Mammary epithelial cell (primary cell): ENCODE results near the gene EPM2AIP1.
"Not testable (repeated sequence)": the region's sequence is repeated elsewhere in the genome, so short reads cannot be mapped to it uniquely, and the experiment has no call there.

Experiments
- CTCF ChIP-seq, 2 donors: IDR thresholded peaks in 1 of 2; conservative IDR thresholded peaks in 1 of 2; 2 replicates each; pipeline ENCODE4 v1.5.1; 2011 to 2012; ENCODE audit warnings: inconsistent platforms in 2 of 2, low read length in 2 of 2, mild to moderate bottlenecking in 2 of 2, control low read depth in 1 of 2, low read depth in 1 of 2; ENCODE audit not compliant: insufficient read depth in 1 of 2; ENCODE audit errors: extremely low read depth in 1 of 2
- EZH2 ChIP-seq: IDR thresholded peaks from 2 replicates; pipeline ENCODE4 v1.6.1; 2012; ENCODE audit warnings: low read length, inconsistent platforms, borderline replicate concordance

DNA sequence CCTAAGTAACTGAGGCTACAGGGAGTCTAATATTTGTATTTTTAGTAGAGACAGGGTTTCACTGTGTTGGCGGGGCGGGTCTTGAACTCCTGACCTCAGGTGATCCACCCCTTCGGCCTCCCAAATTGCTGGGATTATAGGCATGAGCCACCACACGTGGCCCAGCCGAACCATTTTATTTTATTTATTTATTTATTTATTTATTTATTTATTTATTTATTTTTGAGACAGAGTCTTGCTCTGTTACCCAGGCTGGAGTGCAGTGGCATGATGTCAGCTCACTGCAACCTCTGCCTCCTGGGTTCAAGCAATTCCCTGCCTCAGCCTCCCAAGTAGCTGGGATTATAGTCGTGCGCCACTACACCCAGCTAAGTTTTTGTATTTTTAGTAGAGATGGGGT, 29.9 kb downstream of the EPM2AIP1 start:
- TF ChIP-seq CTCF (conservative IDR thresholded peaks at IDR 0.05 in 1 of 2, IDR thresholded peaks at IDR 0.05 in 1 of 2; ENCODE audit: extremely low read depth in 1 of 2, insufficient read depth in 1 of 2, low read depth in 1 of 2, low read length in 2 of 2); EZH2: not testable (repeated sequence)
